NCI-H1092 (cell line): Measurements from ENCODE around the gene CSTF3.
A peak's percentile ranks its signal among the peaks of the same experiment; 100 is the strongest.

Source experiments
- DNase-seq: peaks from one replicate; lab custom pipeline; 2025; lab: John Stamatoyannopoulos, UW

The CSTF3 gene

GRCh38 chr11:33040862-33041453 lies 120.3 kb downstream of the CSTF3 start:
- DNase-seq: no peak

- peak; percentile 17 for DNase-seq
Observed at GRCh38 chr11:33040033-33040861, 121.0 kb downstream of the CSTF3 start.

GRCh38 chr11:33039274-33040032 lies 121.8 kb downstream of the CSTF3 start, which contains the start of gene TCP11L1:
Gene TCP11L1, plus strand, starts transcription at chr11:33039572. Its CDS starts 4,202 bp downstream, at chr11:33043774.
- peak; percentile 91 for DNase-seq

DNA sequence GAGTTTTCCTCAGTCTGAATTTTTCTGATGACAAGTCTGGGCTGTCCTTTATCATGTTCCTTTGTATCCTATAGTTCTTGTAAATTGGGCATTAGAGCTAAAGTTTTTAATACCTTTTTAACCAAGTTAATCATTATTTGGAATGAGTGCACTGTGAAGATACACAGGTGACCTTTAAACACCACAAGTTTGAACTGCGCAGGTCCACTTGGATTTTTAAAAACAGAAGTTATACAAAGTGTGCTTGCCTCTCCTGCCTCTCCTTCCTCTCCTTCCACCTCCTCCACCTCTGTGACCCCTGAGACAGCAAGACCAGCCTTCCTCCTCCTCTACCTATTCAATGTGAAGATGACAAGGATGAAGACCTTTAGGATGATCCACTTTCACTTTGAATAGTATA lies 126.3 kb downstream of the CSTF3 start:
- DNase-seq: no peak
